ENCODE measurements around the gene TMEM163.

DNA sequence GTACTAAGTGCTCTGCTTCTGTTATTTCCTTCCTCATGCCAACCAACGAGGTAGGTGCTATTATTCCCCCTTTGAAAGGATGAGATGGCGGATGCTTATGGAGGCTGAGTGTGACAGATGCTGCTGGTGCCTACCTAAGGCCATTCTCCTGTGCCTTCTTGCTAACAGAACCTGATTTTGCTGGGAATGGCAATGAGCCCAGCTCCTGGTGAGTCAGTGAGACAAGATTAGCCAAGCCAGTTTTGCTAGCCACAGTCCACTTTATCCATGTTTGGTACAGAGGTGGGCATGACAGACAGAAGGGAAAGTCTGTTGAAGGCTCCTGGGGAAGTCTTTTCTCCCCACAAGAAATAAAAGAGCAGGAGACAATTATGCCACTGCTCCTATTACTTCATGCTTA is 43.7 kb upstream of the TMEM163 start:
- TF ChIP-seq POLR2A (IDR thresholded peaks at IDR 0.05; ENCODE audit: low read depth) (no peak), POLR2AphosphoS5 (IDR thresholded peaks at IDR 0.05) (no peak), EP300 (IDR thresholded peaks at IDR 0.05) (no peak), CTCF (IDR thresholded peaks at IDR 0.05) (no peak)

Measured in esophagus muscularis mucosa (tissue), 4 donors.